ENCODE data around the gene POLR1E. TPM values are rescaled to one million over a fixed set of nuclear protein-coding genes. Genes with fewer than 3 reads are reported as not detected.
A peak's percentile ranks its signal among the peaks of the same experiment; 100 is the strongest.
"Not testable (repeated sequence)": the region's sequence is repeated elsewhere in the genome, so short reads cannot be mapped to it uniquely, and the experiment has no call there.

The POLR1E gene
- total RNA-seq, 1 donor from 2014 or later, result 19.4 TPM

DNA sequence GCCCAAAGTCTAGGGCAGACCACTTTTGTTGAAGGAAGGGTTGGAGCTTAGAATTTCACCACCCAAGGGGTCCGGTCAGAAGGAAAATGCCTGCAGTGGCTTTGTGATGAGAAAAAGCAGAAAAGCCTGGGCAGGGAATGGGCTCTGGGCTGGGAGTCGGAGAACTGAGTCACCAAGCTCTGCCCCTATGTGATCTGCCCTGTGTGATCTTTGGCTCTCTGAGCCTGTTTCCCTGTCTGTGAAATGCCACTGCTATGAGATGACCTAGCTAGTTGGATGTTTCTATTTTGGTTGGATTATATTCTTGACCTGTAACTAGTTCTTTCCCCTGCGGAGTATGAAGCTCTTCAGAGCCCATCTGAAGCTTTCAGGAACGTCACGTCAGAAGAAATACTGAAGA lies 9.8 kb downstream of the POLR1E start:
- DNase-seq (ENCODE audit: low spot score) (no peak), ATAC-seq (no peak)
- intact Hi-C loops (cut with DNase I), result no loop called here

DNA sequence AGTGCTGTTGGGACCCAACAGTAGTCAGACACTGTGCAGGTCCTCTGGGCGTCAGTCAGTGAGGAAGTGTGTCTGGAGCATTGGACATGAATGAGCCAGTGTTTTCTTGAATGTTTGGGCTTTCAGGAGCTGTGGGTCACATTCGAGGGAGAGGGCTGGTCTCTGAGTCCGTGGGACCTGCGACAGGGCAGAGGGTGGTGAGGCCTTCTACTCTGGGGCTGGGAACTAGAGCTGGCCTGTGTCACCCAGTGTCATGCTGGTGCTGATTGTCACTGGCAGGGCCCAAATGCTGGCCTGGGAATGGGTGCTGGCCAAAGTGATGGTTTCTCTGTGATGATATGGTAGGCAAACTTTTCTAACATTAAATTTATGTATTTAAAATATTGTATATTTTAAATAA lies 10.3 kb downstream of the POLR1E start:
- DNase-seq (ENCODE audit: low spot score) (no peak), ATAC-seq (no peak)
- intact Hi-C loops (cut with DNase I), result no loop called here

DNA sequence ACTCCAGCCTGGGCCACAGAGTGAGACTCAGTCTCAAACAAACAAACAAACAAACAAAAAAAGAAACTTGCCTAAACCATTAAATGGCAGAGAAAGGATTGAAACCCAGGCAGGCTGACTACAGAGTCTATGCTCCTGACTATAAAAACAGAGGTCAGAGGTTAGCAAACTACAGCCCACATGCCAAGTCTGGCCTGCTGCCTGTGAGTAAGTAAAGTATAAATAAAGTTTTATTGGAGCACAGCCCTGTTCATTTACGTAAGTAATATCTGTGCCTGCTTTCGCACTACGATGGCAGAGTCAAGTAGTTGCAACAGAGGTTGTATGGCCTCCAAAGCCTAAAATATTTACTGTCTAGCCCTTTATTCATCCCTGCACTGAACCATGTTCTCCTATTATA lies 11.6 kb downstream of the POLR1E start:
- intact Hi-C loops (cut with DNase I), result no loop called here
- no peak for ATAC-seq
- no peak for DNase-seq (ENCODE audit: low spot score)

- no peak for ATAC-seq
- intact Hi-C loops (cut with DNase I), result no loop called here
These were observed 12.7 kb downstream of the POLR1E start for GRCh38 chr9:37498457-37498856.

DNA sequence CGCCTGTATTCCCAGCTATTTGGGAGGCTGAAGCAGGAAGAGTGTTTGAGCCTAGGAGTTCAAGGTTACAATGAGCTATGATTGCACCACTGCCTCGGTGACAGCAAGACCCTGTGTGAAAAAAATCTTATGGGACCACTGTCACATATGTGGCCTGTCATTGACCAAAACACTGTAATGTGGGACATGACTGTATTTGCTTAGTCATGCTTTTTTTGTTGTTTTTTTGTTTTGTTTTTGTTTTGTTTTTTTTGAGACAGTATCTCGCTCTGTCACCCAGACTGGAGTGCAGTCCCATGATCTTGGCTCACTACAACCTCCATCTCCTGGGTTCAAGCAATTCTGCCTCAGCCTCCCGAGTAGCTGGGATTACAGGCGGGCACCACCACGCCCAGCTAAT lies 13.5 kb downstream of the POLR1E start:
- intact Hi-C loops (cut with DNase I), result no loop called here
- DNase-seq (ENCODE audit: low spot score), result no peak
- no peak for ATAC-seq

More at GRCh38 chr9:37498457-37498856, 12.7 kb downstream of the POLR1E start:
- no peak for DNase-seq (ENCODE audit: low spot score)

GRCh38 chr9:37501957-37502596 lies 16.3 kb downstream of the POLR1E start:
- no peak for ATAC-seq
- DNase-seq (ENCODE audit: low spot score), result no peak
- intact Hi-C loops (cut with DNase I), result no loop called here

GRCh38 chr9:37503736-37504135 lies 18.0 kb downstream of the POLR1E start:
- DNase-seq (ENCODE audit: low spot score), result no peak
- ATAC-seq, result no peak
- intact Hi-C loops (cut with DNase I), result no loop called here

DNA sequence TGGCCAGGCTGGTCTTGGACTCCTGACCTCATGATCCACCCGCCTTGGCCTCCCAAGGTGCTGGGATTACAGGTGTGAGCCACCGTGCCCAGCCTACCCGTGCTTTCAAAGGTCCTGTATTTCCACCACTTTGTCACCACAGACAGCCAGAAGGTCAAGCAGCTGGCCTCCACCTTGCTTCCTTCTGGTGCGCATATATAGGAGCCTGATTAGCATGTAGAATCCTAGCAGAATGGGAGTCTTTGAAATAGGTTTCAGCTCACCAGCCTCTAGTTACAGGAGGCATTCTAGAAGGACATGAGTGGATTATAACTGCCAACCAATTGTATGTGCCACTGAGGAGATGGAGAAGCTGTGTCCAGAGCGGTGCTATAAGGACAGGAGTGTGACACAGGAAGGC lies 18.9 kb downstream of the POLR1E start:
- intact Hi-C loops (cut with DNase I), result no loop called here
- DNase-seq (ENCODE audit: low spot score) (no peak), ATAC-seq (no peak)

GRCh38 chr9:37507566-37508134 lies 21.9 kb downstream of the POLR1E start:
- no peak for DNase-seq (ENCODE audit: low spot score)
- ATAC-seq, result no peak
- intact Hi-C loops (cut with DNase I), result loop anchor here (2.0 kb wide), 1 partner anchor 17 kb away; no protein-coding TSS in a partner anchor

- peak; percentile 20 for ATAC-seq
- intact Hi-C loops (cut with DNase I), result loop anchor here (2.0 kb wide), 1 partner anchor 17 kb away; no protein-coding TSS in a partner anchor
- no peak for DNase-seq (ENCODE audit: low spot score)
These were observed 22.5 kb downstream of the POLR1E start for GRCh38 chr9:37508135-37508833.

DNA sequence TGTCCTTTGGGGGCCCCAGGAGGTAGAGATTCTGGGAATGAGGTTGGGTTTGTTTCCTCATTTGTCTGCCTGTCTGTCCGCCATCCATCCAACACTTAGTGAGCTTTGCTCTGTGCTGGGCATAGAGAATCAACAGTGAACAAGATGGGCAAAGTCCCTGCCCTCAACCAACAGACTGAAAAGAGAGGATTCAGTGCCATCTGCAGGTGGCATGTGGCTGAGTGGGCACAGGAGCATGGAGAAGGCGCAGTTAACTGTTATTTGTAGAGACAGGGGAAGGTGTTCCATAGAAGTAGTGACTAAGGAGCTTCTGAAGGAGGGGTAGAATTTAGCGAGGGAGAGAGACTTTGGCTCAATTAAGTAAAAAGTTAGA lies 23.1 kb downstream of the POLR1E start:
- intact Hi-C loops (cut with DNase I), result loop anchor here (2.0 kb wide), 1 partner anchor 16 kb away; no protein-coding TSS in a partner anchor
- DNase-seq (ENCODE audit: low spot score) (no peak), ATAC-seq (no peak)

DNA sequence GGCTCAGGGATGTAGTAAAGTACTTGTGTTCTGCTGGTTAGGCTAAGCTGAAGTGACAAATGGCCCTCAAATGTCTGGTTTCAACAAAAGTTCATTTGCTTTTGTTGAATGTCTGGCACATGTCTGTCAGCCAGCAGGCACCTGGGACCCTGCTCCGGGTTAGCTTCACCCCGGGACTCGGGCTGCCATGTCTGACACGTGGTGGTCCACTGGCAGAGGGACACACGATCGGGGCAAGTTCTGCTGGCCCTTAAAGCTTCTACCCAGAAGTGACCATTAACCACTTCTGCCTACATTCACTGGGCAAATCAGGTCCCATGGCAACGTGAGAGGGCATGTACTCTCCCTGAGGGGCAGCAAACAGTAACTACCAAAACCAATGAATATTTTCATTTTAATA lies 23.8 kb downstream of the POLR1E start:
- ATAC-seq, result no peak
- intact Hi-C loops (cut with DNase I), result loop anchor here (2.0 kb wide), 1 partner anchor 15 kb away; no protein-coding TSS in a partner anchor
- no peak for DNase-seq (ENCODE audit: low spot score)

GRCh38 chr9:37510053-37510452 lies 24.3 kb downstream of the POLR1E start:
- DNase-seq (ENCODE audit: low spot score); intact Hi-C loops (cut with DNase I); ATAC-seq: not testable (repeated sequence)

DNA sequence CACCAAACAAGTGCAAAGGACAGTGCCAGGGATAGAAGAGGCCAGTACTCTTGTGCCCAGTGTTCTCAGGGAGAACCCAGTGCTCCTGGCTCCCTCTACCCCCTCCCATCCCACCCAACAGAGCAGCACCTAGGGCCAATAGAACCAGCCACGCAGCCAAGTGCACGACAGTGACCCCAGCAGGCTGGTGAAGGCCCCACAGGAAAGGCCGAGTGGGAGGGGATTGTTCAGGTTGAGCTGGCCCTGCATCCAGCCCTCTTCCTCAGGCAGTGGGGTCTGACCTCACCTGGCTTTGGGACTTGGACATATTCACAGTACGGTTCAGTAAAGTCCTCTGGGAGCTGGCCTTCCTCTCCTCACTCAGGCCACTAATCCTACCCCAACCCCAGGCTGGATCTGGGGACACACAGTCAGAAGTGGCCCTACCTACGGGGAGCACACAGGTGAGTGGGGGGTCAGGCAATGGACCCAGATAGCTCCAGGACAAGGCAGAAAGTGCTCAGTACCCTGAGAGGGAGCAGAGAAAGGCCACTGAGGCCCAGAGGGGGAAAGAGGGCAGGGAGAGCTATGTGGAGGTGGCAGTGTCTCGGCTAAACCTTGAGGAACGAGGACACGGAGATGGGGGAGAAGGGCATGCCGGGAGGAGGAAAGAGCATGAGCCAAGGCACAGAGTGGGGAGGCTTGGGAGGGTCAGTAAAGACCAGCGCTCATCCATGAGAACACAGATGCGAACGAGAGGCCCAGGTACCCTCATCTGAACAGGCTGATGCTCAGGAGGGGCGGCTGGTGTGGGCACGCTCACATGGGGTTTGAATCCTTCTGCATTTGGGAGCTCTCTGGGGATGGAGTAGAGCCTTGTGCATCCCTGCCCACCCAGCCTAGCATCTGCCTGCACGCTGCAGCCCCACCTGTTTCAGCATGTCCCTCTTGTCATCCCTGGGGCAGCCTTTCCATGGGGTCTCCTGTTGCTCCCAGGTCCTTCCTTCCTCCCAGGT lies 25.6 kb downstream of the POLR1E start:
- ATAC-seq, result no peak
- intact Hi-C loops (cut with DNase I), result no loop called here
- DNase-seq (ENCODE audit: low spot score), result no peak

DNA sequence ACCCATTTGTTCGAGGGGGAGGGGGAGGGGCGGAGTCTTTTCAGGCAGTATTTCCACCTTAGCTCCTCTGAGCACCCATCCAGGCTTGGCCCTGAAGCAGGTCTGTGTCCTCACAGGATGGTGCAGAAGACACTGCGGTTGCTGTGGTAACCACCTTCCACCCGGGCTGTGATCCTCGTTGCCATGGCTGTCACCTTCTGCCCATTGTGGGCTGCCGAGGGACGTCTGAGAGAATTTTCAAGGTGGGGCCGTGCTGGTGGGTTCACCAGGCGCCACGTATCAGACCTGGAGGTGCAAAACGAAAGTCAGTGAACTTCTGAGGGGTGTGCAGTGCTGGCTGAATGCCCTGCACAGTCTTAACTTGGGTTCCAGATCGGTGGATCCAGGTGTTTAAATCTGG lies 26.7 kb downstream of the POLR1E start:
- no peak for DNase-seq (ENCODE audit: low spot score)
- no peak for ATAC-seq
- intact Hi-C loops (cut with DNase I), result no loop called here

- ATAC-seq; DNase-seq (ENCODE audit: low spot score); intact Hi-C loops (cut with DNase I): not testable (repeated sequence)
These were observed 28.7 kb downstream of the POLR1E start for GRCh38 chr9:37514415-37514814.

- intact Hi-C loops (cut with DNase I), result no loop called here
- no peak for DNase-seq (ENCODE audit: low spot score)
- ATAC-seq, result no peak
These were observed 29.3 kb downstream of the POLR1E start for GRCh38 chr9:37514999-37515398.

- no peak for DNase-seq (ENCODE audit: low spot score)
- no peak for ATAC-seq
- intact Hi-C loops (cut with DNase I), result no loop called here
These were observed 30.0 kb downstream of the POLR1E start for GRCh38 chr9:37515620-37516258.

DNA sequence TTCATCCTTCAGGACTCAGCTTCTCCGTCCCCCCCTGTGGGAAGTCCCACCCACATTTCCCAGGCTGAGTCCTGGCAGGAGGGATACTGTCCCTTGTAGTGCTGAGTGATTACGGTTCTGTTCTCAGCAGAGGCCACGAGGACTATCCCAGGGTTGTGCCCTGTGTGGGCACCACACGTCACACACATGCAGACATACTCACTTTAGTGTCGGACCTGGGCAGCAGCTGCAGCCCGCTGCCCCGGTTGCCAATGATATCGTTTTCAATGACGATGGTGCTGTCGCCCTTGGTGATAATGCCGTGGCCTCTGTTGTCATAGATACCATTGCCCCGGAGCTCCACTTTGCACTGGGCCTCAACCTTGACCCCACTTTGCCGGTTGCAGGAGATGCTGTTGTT lies 32.2 kb downstream of the POLR1E start:
- DNase-seq (ENCODE audit: low spot score) (no peak), ATAC-seq (no peak)
- intact Hi-C loops (cut with DNase I), result no loop called here

All from sciatic nerve (tissue), 2 donors.